Endodermal cell (in vitro differentiated cells): ENCODE data around the gene TMEM229A. TPM values are rescaled to one million over a fixed set of nuclear protein-coding genes. Genes with fewer than 3 reads are reported as not detected.

ENCODE experiments used
- DNase-seq: peaks from one replicate; pipeline ENCODE4 v3.0.0-alpha.2; 2017
- H3K27ac ChIP-seq: 2 replicates; pipeline ENCODE4 v1.5.1; 2013; ENCODE audit warnings: mild to moderate bottlenecking, low read depth, low read length, moderate library complexity
- H3K27me3 ChIP-seq: 2 replicates; pipeline ENCODE4 v1.6.1; 2013; ENCODE audit warnings: mild to moderate bottlenecking, low read length, moderate library complexity; ENCODE audit not compliant: insufficient read depth, control insufficient read depth, poor library complexity, severe bottlenecking
- H3K36me3 ChIP-seq: 2 replicates; pipeline ENCODE4 v1.7.0; 2013; ENCODE audit warnings: mild to moderate bottlenecking, low read length, moderate library complexity; ENCODE audit not compliant: control insufficient read depth, insufficient read depth
- H3K4me1 ChIP-seq: one replicate; pipeline ENCODE4 v1.7.0; 2013; ENCODE audit warnings: low read length; ENCODE audit not compliant: control insufficient read depth, insufficient read depth
- H3K4me3 ChIP-seq: 2 replicates; pipeline ENCODE4 v1.5.1; 2013; ENCODE audit warnings: mild to moderate bottlenecking, low read length, moderate library complexity
- H3K9ac ChIP-seq: 2 replicates; pipeline ENCODE4 v1.6.1; 2013; ENCODE audit warnings: mild to moderate bottlenecking, low read length, moderate library complexity; ENCODE audit not compliant: poor library complexity, severe bottlenecking; ENCODE audit errors: extremely low read depth
- H3K9me3 ChIP-seq: 2 replicates; pipeline ENCODE4 v1.6.1; 2013; ENCODE audit warnings: mild to moderate bottlenecking, low read length, moderate library complexity; ENCODE audit not compliant: control insufficient read depth
- H3K27ac Mint-ChIP-seq: 2 replicates; pipeline ENCODE4 v1.8.0; 2020; ENCODE audit warnings: mixed read lengths
- H3K27me3 Mint-ChIP-seq: 2 replicates; pipeline ENCODE4 v1.8.0; 2021; ENCODE audit warnings: mild to moderate bottlenecking, mixed read lengths; ENCODE audit not compliant: insufficient read depth
- H3K36me3 Mint-ChIP-seq: 2 replicates; pipeline ENCODE4 v1.8.0; 2020; ENCODE audit warnings: low read depth, mixed read lengths
- H3K4me1 Mint-ChIP-seq: 2 replicates; pipeline ENCODE4 v1.8.0; 2020; ENCODE audit warnings: mixed read lengths
- H3K4me3 Mint-ChIP-seq: 2 replicates; pipeline ENCODE4 v1.8.0; 2020; ENCODE audit warnings: mild to moderate bottlenecking, moderate library complexity, mixed read lengths
- H3K9me3 Mint-ChIP-seq: 2 replicates; pipeline ENCODE4 v1.8.0; 2020; ENCODE audit warnings: mild to moderate bottlenecking, mixed read lengths
- CTCF ChIP-seq: fragments of 200-600 bp; sonication (generic); conservative IDR thresholded peaks from 2 replicates; pipeline ENCODE4 v1.5.0; 2021; ENCODE audit warnings: antibody characterized with exemption, mild to moderate bottlenecking
- WGBS, 2 experiments: methylation state at CpG; one replicate each; pipeline versions ENCODE4 v1.1.5 to v1.1.7; 2013; ENCODE audit warnings: missing lambda C conversion rate in 2 of 2, mixed read lengths in 1 of 2; ENCODE audit not compliant: insufficient coverage in 1 of 2, insufficient read length in 1 of 2; 5-methylcytosine and 5-hydroxymethylcytosine counted together
- total RNA-seq, 2 donors: library from RNA; stranded (reverse); fragmentation: NEBNext Ultra II Directional in 1 of 2; extraction: Animal tissue kit (Norgen Biotek cat#: 25700) in 1 of 2; gene quantifications; 2 replicates in 1 of 2; 3 replicates in 1 of 2; pipeline ENCODE4 v1.2.1, GENCODE V29; 2021

The TMEM229A gene
- total RNA-seq, 2 donors from 2014 or later, result 0.31 to 1.5 TPM

DNA sequence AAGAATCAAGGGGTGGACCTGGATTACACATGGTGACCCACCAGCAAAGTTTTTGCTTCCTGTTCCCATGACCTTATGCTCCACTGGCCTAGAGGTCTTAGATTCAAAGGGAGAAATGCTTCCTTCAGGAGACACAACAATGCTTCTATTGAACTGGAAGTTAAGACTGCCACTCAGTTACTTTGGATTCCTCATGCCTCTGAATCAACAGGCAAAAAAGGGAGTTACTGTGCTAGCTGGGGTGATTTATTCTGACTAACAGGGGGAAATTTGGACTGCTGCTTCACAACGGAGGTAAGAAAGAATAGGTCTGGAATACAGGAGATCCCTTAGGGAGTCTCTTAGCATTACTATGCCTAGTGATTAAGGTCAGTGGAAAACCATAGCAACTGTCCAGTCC is 10.3 kb downstream of the TMEM229A start:
- no peak overlapping the region for H3K9ac ChIP-seq
- H3K4me1 Mint-ChIP-seq, result peaks cover 7% of the 10 kb centered on the region
- no peak for TF ChIP-seq CTCF
- H3K36me3 Mint-ChIP-seq, result no peaks in the 10 kb centered on the region
- H3K9me3 Mint-ChIP-seq, result no peaks in the 10 kb centered on the region
- 33 to 73% methylated on average over 1 of the region's 1 CpG for WGBS, 2 experiments
- H3K36me3 ChIP-seq, result no peaks in the 10 kb centered on the region
- peak overlapping the region; percentile 9 for H3K27ac ChIP-seq
- no peak for DNase-seq
- no peak overlapping the region for H3K4me3 Mint-ChIP-seq
- H3K4me1 ChIP-seq, result no peaks in the 10 kb centered on the region
- H3K27me3 ChIP-seq, result no peaks in the 10 kb centered on the region
- no peak overlapping the region for H3K4me3 ChIP-seq
- no peak overlapping the region for H3K27ac Mint-ChIP-seq
- no peaks in the 10 kb centered on the region for H3K9me3 ChIP-seq
- no peaks in the 10 kb centered on the region for H3K27me3 Mint-ChIP-seq

GRCh38 chr7:124020060-124020459 is 12.8 kb downstream of the TMEM229A start:
- Histone ChIP-seq H3K27me3 (no peaks in the 10 kb centered on the region), H3K27ac (no peak overlapping the region), H3K9me3 (peaks cover 4% of the 10 kb centered on the region), H3K36me3 (no peaks in the 10 kb centered on the region), H3K4me3 (no peak overlapping the region), H3K4me1 (no peaks in the 10 kb centered on the region), H3K9ac (no peak overlapping the region)
- peaks cover 4% of the 10 kb centered on the region for H3K4me1 Mint-ChIP-seq
- no peak for DNase-seq
- no peak overlapping the region for H3K4me3 Mint-ChIP-seq
- no peak for TF ChIP-seq CTCF
- 100% methylated on average over 1 of the region's 1 CpG for WGBS, 2 experiments
- H3K9me3 Mint-ChIP-seq, result no peaks in the 10 kb centered on the region
- no peak overlapping the region for H3K27ac Mint-ChIP-seq
- H3K27me3 Mint-ChIP-seq, result no peaks in the 10 kb centered on the region
- no peaks in the 10 kb centered on the region for H3K36me3 Mint-ChIP-seq

DNA sequence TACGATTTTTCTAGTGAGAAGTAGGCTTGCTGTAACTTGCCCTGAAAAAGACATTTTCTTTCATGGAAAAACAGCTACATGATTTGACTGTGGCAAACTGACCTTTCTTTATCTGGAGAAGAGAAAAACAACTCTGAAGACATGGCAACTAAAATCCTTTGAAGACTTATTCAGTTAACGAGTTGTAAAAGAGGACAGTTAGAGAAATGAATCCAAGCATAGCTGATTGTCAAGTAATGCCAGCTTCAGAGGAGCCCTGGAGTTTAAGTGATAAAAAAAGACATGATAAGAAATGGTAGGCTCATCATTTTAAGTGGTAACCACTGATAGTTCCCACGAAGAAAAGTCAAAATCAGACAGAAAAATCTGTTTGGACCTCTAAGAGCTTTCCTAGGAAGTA is 19.6 kb downstream of the TMEM229A start:
- Mint-ChIP-seq H3K27ac (no peak overlapping the region), H3K9me3 (peaks cover 11% of the 10 kb centered on the region), H3K27me3 (no peaks in the 10 kb centered on the region), H3K4me1 (peaks cover 32% of the 10 kb centered on the region), H3K4me3 (no peak overlapping the region), H3K36me3 (peaks cover 9% of the 10 kb centered on the region)
- H3K27ac ChIP-seq, result no peak overlapping the region
- no peak for DNase-seq
- no peak for TF ChIP-seq CTCF
- peaks cover 8% of the 10 kb centered on the region for H3K4me1 ChIP-seq
- no peaks in the 10 kb centered on the region for H3K36me3 ChIP-seq
- H3K9ac ChIP-seq, result no peak overlapping the region
- 81 to 94% methylated on average over 2 to 3 of the region's 3 CpGs for WGBS, 2 experiments
- H3K4me3 ChIP-seq, result peak overlapping the region; percentile 26
- H3K9me3 ChIP-seq, result peaks cover 16% of the 10 kb centered on the region
- no peaks in the 10 kb centered on the region for H3K27me3 ChIP-seq
